DLD1 (cell line): Measurements from ENCODE around the gene ATXN2L.

Source experiments
- in situ Hi-C: cut with HindIII; loops from 2 replicates; pipeline ENCODE4 v1.10.0; 2017; ENCODE audit warnings: low sequenced_read_pairs

The ATXN2L gene

DNA sequence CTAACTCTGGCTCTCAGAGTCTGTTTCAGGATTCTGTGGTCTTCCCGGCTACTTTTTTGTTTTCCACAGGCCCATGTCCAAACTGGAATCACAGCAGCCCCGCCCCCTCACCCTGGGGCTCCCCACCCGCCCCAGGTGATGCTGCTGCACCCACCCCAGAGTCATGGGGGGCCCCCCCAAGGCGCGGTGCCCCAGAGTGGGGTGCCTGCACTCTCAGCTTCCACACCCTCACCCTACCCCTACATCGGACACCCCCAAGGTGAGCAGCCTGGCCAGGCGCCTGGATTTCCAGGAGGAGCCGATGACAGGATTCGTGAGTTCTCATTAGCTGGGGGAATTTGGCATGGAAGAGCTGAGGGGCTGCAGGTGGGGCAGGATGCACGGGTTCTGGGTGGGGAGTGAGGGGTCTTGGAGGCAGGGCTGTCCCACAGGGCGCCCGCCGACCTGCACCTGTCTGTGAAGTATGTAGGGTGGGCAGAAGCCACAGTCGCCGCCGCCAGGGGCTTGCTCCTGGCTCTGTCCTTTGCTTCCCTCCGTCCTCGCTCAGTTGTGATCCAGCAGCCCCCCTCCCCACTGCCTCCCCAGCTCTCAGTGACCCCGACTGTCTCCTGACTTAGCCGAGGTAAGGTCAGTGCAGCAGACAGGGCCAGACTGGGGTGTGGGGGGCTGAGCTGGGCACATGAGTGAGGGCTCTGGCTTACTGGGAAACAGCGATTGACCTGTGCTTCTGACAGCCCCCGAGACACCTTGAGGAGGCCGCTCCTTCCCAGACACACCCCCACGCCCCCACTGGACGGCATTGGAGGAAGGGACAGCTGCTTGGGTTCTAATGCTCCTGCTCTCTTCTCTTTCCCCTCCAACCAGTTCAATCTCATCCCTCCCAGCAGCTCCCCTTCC is 13.3 kb downstream of the ATXN2L start:
- in situ Hi-C loops: no loop called here

DNA sequence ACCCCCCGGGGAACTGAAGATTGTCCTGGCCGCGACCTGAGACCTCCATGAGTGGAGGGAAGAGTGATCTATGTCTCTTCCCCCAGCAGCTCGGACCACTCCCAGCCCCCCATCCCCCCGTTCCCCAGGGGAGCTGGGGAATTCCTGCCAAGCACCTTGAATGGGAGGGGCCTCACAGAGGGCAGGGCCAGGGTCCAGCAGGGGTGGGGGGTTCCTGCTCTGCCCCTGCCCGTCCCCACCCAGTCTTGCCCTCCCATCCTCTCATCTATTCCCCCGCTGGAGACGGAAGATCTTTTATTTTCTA is 13.9 kb downstream of the ATXN2L start:
- in situ Hi-C loops: no loop called here

DNA sequence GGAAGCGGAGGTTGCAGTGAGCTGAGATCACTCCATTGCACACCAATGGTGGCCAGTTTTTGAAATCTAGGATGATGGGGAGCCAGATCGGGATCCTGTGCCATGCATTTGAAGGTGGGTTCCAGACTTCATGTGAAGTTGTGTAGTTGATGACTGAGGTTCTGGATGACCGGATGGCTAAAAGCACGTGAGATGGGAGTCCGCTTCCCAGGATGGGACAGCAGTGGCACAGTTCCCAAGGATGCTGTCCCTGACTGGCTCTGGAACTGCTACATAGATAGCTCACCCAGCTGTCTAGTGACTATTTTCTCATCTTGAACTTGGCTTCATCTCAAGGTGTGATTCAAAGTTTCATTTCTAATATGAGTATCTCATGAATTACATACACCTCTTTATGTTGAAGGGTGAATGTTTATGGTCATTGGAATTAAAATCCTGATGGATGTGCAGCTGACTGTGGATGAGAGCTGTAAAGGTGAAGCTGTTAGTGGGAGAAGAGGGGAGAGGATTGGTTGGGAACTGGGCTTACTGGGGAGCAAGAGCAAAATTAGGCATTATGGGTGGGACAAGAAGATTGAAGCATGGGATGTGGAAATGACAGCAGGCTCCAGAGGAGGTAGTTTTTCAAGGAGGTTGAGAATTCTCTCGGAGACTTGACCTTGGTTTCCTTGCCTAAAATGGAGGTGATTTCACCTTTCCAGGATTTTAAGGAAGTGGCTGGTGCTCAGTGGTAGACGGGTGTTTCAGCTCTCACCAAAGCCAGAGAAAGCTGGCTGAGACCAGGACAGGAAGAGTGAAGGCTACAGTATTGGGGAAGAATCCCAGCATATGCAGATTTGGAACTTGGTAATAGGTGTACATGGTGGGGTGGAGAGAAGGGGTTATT is 15.1 kb downstream of the ATXN2L start:
- in situ Hi-C loops: no loop called here

DNA sequence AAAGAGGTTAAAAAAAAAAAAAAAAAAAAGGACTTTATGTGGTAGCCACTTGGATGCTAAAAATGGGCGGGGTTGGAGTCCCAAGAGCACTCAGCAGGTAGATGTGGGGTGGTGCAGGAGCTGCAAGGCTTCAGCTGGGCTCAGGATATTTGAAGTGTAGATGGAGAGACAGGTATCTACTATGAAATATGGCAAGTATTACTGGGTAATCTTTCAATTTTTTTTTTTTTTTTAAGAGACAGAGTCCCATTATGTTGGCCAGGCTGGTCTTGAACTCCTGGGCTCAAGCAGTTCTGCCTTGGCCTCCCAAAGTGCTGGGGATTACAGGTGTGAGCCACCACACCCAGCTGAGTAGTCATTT is 15.7 kb downstream of the ATXN2L start:
- in situ Hi-C loops: no loop called here

DNA sequence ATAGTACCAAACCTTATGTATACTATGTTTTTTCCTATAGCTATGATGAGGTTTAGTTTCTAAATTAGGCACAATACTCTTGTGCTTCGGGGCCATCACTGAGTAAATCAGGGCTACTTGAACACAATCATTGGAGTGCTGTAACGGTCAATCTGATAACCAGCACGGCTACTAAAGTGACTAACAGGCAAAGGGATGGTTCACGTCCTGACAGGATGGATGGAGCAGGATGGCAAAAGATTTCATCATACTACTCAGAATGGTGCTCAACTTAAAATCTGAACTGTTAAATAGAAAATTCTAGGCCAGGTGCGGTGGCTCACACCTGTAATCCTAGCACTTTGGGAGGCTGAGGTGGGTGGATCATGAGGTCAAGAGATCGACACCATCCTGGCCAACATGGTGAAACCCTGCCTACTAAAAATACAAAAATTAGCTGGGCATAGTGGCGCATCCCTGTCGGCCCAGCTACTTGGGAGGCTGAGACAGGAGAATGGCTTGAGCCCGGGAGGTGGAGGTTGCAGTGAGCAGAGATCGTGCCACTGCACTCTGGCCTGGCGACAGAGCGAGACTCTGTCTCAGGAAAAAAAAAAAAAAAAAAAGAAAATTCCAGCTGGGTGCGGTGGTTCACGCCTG is 16.3 kb downstream of the ATXN2L start:
- in situ Hi-C loops: no loop called here

GRCh38 chr16:28839899-28840298 is 17.1 kb downstream of the ATXN2L start:
- in situ Hi-C loops: no loop called here

DNA sequence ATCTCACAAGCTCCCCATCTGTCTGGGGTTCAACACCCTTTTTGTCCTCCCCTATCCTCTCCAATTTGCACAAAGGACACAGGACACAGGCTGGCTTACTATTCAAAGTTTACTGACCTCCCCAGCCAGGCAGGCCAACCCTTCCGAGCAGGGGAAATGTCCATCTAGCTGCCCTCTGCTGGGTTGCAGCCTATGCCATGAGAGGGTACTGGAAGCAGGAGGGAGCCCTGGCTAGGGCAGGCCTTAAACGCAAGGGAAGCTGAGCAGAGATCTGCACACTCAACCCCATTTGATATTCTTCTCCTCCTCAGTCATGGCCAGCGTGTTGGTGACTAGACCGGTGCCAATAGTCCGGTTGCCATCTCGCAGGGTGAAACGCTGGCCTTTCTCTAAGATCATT is 19.9 kb downstream of the ATXN2L start:
- in situ Hi-C loops: no loop called here

GRCh38 chr16:28843766-28844165 is 21.0 kb downstream of the ATXN2L start:
- in situ Hi-C loops: no loop called here

- in situ Hi-C loops: no loop called here
Observed at GRCh38 chr16:28844226-28844885, 21.6 kb downstream of the ATXN2L start.

GRCh38 chr16:28845293-28845692 is 22.5 kb downstream of the ATXN2L start:
- in situ Hi-C loops: no loop called here

GRCh38 chr16:28845761-28846079 is 22.9 kb downstream of the ATXN2L start:
- in situ Hi-C loops: no loop called here

- in situ Hi-C loops: no loop called here
Observed at GRCh38 chr16:28846080-28846932, 23.5 kb downstream of the ATXN2L start, which contains the start of gene TUFM. Gene TUFM, minus strand, starts transcription at chr16:28846348. Its CDS starts 79 bp downstream, at chr16:28846269.

DNA sequence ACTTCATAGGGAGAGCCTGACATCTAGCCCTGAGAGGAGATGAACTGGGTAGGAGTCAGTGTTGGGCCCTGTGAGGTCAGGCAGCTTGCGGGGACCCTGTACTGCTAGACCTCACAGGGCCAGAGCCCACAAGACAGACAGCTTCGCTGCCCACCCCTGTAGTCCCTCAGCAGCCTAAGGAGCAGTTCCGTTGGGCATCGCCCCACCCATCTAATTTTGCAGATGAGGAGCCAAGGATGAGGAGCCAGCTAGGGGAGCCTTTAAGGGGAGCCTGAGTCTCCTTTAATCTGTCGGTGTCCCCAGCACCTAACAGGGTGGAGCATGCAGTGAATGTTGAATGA is 24.1 kb downstream of the ATXN2L start:
- in situ Hi-C loops: no loop called here

DNA sequence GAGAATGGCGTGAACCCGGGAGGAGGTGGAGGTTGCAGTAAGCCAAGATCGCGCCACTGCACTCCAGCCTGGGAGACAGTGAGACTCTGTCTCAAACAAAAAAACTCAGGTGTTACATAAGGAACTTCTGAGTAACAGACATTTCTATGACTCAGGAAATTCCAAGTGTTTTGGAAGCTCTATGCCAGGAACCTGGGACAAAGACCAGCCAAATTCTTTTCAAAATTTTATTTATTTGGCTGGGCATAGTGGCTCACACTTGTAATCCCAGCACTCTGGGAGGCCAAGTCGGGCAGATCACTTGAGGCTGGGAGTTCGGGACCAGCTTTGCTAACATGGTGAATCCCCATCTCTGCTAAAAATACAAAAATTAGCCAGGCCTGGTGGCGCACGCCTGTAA is 35.6 kb downstream of the ATXN2L start:
- in situ Hi-C loops: no loop called here

- in situ Hi-C loops: no loop called here
Observed at GRCh38 chr16:28859326-28859725, 36.5 kb downstream of the ATXN2L start.

DNA sequence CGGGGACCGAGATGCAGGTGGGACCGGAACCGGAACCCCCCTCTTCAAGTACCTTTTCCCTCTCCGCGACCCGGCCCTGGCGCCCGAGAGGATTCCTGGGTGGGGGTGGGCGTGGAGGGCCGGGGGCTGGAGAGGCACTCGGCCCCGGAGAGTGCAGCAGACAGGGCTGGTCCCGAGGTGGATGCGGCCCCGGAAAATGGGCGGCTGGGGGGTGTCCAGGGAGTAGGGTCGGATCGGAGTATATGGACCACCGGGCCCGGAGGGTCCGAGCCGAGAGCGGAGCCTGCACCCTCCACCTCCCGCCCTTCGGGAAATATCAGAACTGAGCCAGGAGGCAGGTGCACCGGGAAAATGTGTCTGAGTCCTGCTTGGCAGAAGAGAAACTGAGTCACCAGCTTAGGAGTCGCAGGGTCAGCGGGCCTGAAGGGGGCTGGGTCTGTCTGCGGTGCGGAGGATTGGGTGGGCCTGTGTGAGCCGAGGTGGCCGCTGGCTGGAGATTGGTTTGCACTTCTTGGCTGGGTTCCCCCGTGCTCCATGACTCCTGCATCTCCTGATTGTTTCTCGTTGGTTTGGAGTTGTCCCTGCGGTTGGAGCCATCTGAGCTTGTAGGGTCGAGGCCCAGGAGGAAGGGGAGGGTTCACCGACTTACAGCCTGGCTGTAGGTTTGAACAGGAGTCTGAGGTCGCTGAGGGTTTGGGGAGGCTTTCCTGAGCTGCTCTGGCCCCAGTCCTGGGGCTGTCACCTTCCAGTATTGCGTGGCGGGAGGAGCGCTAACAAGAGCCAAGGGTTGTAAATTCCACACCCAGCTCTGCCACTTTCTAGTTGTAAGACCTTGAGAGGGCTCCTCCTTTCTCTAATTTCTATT is 41.4 kb downstream of the ATXN2L start:
- in situ Hi-C loops: no loop called here

- in situ Hi-C loops: no loop called here
Observed at GRCh38 chr16:28865001-28865688, 42.3 kb downstream of the ATXN2L start.

DNA sequence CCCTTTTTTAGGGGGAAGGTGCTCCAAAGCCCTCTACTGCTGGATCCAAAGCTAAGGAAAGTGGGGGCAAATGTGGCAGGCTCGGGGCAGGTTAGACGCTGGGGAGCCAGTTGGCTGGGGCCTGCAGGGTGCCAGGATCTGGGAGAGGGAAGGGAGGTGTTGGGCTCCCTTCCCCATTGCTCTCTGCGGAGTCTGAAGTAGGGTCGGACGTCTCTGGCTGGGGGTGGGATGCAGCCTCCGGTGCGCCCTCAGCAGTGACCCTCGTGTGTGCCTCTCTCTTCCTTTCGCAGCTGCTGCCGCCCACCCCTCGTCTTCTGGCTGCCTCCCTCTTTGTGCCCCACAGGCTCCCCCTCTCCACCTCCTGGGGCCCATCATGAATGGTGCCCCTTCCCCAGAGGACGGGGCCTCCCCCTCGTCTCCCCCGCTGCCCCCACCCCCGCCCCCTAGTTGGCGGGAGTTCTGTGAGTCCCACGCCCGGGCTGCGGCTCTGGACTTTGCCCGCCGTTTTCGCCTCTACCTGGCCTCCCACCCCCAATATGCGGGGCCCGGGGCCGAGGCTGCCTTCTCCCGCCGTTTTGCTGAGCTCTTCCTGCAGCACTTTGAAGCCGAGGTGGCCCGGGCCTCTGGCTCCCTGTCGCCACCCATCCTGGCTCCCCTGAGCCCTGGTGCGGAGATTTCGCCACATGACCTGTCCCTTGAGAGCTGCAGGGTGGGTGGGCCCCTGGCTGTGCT is 43.1 kb downstream of the ATXN2L start:
- in situ Hi-C loops: no loop called here
